ENCODE measurements around the gene PACSIN2. TPM values are rescaled to one million over a fixed set of nuclear protein-coding genes. Genes with fewer than 3 reads are reported as not detected.
"Not testable (repeated sequence)": the region's sequence is repeated elsewhere in the genome, so short reads cannot be mapped to it uniquely, and the experiment has no call there.

Gene PACSIN2
- total and polyA plus RNA-seq, 5 donors from 2014 or later: 27.5 to 60.8 (median 34.9) TPM

DNA sequence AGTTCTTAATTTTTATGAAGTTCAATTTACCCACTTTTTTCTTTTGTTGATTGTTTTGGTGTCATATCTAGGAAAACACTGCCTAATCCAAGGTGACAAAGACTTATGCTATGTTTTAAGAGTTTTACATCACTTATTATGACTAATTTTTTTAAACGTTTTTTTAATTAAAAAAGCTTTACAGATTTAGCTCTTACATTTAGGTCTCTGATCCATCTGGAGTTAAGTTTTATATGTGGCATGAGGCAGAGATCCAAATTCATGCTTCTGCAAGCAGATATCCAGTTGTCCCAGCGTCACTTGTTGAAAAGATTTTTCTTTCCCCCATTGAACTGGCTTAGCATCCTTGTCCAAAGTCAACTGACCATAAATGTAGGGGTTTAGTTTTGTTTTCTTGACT lies 72.6 kb downstream of the PACSIN2 start:
- H3K27ac Mint-ChIP-seq: no peak overlapping the region
- H3K27ac ChIP-seq (ENCODE audit: insufficient read depth, low read length, poor library complexity, severe bottlenecking): no peak overlapping the region
- no peaks in the 10 kb centered on the region for H3K27me3 ChIP-seq (ENCODE audit: control insufficient read depth, insufficient read depth, low read length)
- H3K27me3 Mint-ChIP-seq: no peaks in the 10 kb centered on the region
- H3K4me3 Mint-ChIP-seq: no peak overlapping the region
- H3K4me1 Mint-ChIP-seq: peaks cover 28 to 69% (median 48%) of the 10 kb centered on the region in 4 donors
- DNase-seq: no peak
- ATAC-seq (ENCODE audit: low read depth in 2 of 2): no peak
- H3K36me3 Mint-ChIP-seq: peaks cover 20% of the 10 kb centered on the region
- H3K36me3 ChIP-seq (ENCODE audit: control insufficient read depth, insufficient read depth, low read length): no peaks in the 10 kb centered on the region
- no peak overlapping the region for H3K4me3 ChIP-seq (ENCODE audit: low read depth, low read length)
- H3K9me3 Mint-ChIP-seq: no peaks in the 10 kb centered on the region
- no peaks in the 10 kb centered on the region for H3K9me3 ChIP-seq (ENCODE audit: control insufficient read depth in 2 of 2, low read length in 2 of 2)
- peaks cover 20% of the 10 kb centered on the region for H3K4me1 ChIP-seq (ENCODE audit: control insufficient read depth, insufficient read depth, low read length, poor library complexity, severe bottlenecking)

DNA sequence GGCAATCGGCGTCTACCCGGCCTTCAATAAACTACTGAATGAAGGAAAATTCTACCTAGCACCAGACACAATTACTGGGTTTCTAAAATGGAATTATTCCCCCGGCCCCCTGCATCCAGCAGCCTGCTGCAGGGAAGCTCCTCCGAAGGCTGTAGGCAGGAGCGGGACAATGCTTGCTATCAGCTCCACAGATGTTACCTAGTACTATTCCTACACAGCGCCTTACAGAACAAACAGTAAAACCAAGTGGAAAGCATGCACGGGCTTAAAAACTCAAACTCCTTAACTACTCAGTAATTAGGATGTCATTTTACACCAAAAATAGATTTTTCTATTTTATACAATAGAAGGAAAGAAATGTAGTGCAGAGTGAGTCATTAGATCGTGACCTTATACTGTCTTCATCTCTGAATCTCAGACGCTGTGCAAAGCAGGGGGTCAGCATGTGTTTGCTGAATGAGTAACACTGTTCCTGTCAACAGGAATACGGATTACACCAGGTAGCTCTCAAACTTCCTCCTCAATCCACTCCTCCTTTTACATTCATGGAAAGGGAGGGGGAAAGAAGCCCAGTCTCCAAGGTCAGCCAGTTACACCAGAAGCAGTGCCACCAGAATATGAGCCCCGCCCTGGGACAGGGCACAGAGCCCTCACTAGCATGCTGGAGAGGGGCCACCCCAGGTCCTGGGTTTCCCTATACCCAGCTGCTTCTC lies 74.9 kb downstream of the PACSIN2 start:
- H3K36me3 ChIP-seq (ENCODE audit: control insufficient read depth, insufficient read depth, low read length): no peaks in the 10 kb centered on the region
- no peaks in the 10 kb centered on the region for H3K27me3 ChIP-seq (ENCODE audit: control insufficient read depth, insufficient read depth, low read length)
- DNase-seq (no peak), ATAC-seq (ENCODE audit: low read depth in 2 of 2) (no peak)
- H3K27ac ChIP-seq (ENCODE audit: insufficient read depth, low read length, poor library complexity, severe bottlenecking): no peak overlapping the region
- H3K4me1 ChIP-seq (ENCODE audit: control insufficient read depth, insufficient read depth, low read length, poor library complexity, severe bottlenecking): peaks cover 18% of the 10 kb centered on the region
- H3K27ac Mint-ChIP-seq: peak overlapping the region in 2 of 3 donors; percentile 42 to 48
- H3K4me3 ChIP-seq (ENCODE audit: low read depth, low read length): no peak overlapping the region
- no peaks in the 10 kb centered on the region for H3K27me3 Mint-ChIP-seq
- H3K4me3 Mint-ChIP-seq: peak overlapping the region in 1 of 4 donors; percentile 14
- H3K9me3 ChIP-seq (ENCODE audit: control insufficient read depth in 2 of 2, low read length in 2 of 2): no peaks in the 10 kb centered on the region
- peaks cover 21 to 64% (median 40%) of the 10 kb centered on the region in 4 donors for H3K4me1 Mint-ChIP-seq
- no peaks in the 10 kb centered on the region for H3K9me3 Mint-ChIP-seq
- peaks cover 11% of the 10 kb centered on the region for H3K36me3 Mint-ChIP-seq

DNA sequence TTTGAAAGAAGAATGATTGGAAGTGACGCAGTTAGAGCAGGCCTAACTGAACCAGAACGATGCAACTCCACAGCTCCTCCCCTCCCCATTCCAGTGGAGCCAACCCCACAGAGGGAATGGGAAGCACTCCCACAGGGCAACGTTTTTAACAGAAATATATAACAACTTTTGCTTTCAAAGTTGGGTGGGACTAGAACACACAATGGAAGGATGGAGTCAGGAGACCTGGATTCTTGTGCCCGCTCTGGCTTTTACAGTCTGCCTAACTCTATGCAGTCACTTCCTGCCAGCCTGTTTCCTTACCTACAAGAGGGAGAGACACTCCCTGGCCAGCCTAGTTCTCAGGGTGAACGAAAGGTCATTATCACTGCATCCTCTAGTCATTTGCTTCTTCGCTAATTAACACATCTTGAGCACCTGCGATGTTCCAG lies 75.5 kb downstream of the PACSIN2 start:
- peaks cover 11% of the 10 kb centered on the region for H3K36me3 Mint-ChIP-seq
- peak overlapping the region in 1 of 4 donors; percentile 14 for H3K4me3 Mint-ChIP-seq
- no peaks in the 10 kb centered on the region for H3K9me3 ChIP-seq (ENCODE audit: control insufficient read depth in 2 of 2, low read length in 2 of 2)
- peak in 1 of 3 donors; percentile 38 for DNase-seq
- no peaks in the 10 kb centered on the region for H3K36me3 ChIP-seq (ENCODE audit: control insufficient read depth, insufficient read depth, low read length)
- peak overlapping the region in 2 of 3 donors; percentile 48 to 55 for H3K27ac Mint-ChIP-seq
- no peak overlapping the region for H3K27ac ChIP-seq (ENCODE audit: insufficient read depth, low read length, poor library complexity, severe bottlenecking)
- H3K4me1 ChIP-seq (ENCODE audit: control insufficient read depth, insufficient read depth, low read length, poor library complexity, severe bottlenecking): peaks cover 21% of the 10 kb centered on the region
- ATAC-seq (ENCODE audit: low read depth in 2 of 2): no peak
- peaks cover 24 to 69% (median 44%) of the 10 kb centered on the region in 4 donors for H3K4me1 Mint-ChIP-seq
- H3K27me3 Mint-ChIP-seq: no peaks in the 10 kb centered on the region
- no peak overlapping the region for H3K4me3 ChIP-seq (ENCODE audit: low read depth, low read length)
- no peaks in the 10 kb centered on the region for H3K9me3 Mint-ChIP-seq
- no peaks in the 10 kb centered on the region for H3K27me3 ChIP-seq (ENCODE audit: control insufficient read depth, insufficient read depth, low read length)

DNA sequence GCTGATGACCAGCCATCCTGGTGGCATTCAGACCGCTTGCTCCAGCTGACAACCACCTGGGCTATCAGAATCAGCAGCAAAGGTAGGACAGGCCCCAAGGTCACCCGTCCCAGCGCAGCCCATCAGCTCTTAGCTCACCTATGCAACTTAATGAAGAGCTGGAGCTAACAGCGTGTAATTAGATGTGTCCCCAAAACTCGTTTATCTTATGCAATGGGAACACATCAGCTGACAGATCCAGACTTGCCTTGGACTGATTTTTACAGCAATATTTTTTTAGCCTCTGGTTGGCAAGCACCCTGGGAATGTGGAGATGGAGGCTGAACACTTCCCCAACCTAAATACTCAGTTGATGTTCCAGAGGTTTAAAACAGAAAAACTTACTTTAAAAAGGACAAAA lies 76.0 kb downstream of the PACSIN2 start:
- no peaks in the 10 kb centered on the region for H3K9me3 Mint-ChIP-seq
- Histone ChIP-seq H3K4me1 (ENCODE audit: control insufficient read depth, insufficient read depth, low read length, poor library complexity, severe bottlenecking) (peaks cover 26% of the 10 kb centered on the region), H3K36me3 (ENCODE audit: control insufficient read depth, insufficient read depth, low read length) (no peaks in the 10 kb centered on the region), H3K27me3 (ENCODE audit: control insufficient read depth, insufficient read depth, low read length) (no peaks in the 10 kb centered on the region), H3K9me3 (ENCODE audit: control insufficient read depth in 2 of 2, low read length in 2 of 2) (no peaks in the 10 kb centered on the region), H3K4me3 (ENCODE audit: low read depth, low read length) (no peak overlapping the region), H3K27ac (ENCODE audit: insufficient read depth, low read length, poor library complexity, severe bottlenecking) (no peak overlapping the region)
- ATAC-seq (ENCODE audit: low read depth in 2 of 2): no peak
- no peak overlapping the region for H3K4me3 Mint-ChIP-seq
- H3K27me3 Mint-ChIP-seq: no peaks in the 10 kb centered on the region
- H3K4me1 Mint-ChIP-seq: peaks cover 26 to 74% (median 49%) of the 10 kb centered on the region in 4 donors
- peak overlapping the region in 1 of 3 donors; percentile 65 for H3K27ac Mint-ChIP-seq
- peaks cover 11% of the 10 kb centered on the region for H3K36me3 Mint-ChIP-seq
- no peak for DNase-seq

DNA sequence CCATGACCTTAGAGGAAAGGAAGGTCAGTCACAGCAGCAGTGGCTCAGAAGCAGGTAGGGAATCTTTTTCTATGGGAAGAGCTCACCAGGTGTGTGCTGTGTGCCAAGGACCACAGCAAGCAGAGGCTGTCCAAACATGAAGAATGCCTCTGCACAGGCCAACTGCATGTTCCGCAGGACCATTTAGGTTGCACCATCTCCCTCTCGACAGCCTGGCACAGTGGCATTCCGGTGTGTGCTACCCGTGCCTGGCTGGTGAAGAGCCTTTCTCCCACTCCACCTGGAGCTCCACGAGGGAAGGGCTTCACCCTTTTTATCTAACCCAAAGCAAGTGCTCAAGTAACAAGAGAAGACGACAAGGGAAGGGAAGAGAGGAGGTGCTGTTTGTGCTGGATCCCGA lies 76.5 kb downstream of the PACSIN2 start:
- H3K4me1 Mint-ChIP-seq: peaks cover 26 to 79% (median 54%) of the 10 kb centered on the region in 4 donors
- H3K4me1 ChIP-seq (ENCODE audit: control insufficient read depth, insufficient read depth, low read length, poor library complexity, severe bottlenecking): peaks cover 31% of the 10 kb centered on the region
- ATAC-seq (ENCODE audit: low read depth in 2 of 2) (no peak), DNase-seq (no peak)
- no peaks in the 10 kb centered on the region for H3K36me3 ChIP-seq (ENCODE audit: control insufficient read depth, insufficient read depth, low read length)
- no peaks in the 10 kb centered on the region for H3K27me3 Mint-ChIP-seq
- H3K27me3 ChIP-seq (ENCODE audit: control insufficient read depth, insufficient read depth, low read length): no peaks in the 10 kb centered on the region
- no peak overlapping the region for H3K4me3 ChIP-seq (ENCODE audit: low read depth, low read length)
- H3K27ac ChIP-seq (ENCODE audit: insufficient read depth, low read length, poor library complexity, severe bottlenecking): no peak overlapping the region
- peaks cover 9% of the 10 kb centered on the region for H3K36me3 Mint-ChIP-seq
- peak overlapping the region in 2 of 3 donors; percentile 65 to 74 for H3K27ac Mint-ChIP-seq
- H3K9me3 Mint-ChIP-seq: no peaks in the 10 kb centered on the region
- no peak overlapping the region for H3K4me3 Mint-ChIP-seq
- H3K9me3 ChIP-seq (ENCODE audit: control insufficient read depth in 2 of 2, low read length in 2 of 2): no peaks in the 10 kb centered on the region

DNA sequence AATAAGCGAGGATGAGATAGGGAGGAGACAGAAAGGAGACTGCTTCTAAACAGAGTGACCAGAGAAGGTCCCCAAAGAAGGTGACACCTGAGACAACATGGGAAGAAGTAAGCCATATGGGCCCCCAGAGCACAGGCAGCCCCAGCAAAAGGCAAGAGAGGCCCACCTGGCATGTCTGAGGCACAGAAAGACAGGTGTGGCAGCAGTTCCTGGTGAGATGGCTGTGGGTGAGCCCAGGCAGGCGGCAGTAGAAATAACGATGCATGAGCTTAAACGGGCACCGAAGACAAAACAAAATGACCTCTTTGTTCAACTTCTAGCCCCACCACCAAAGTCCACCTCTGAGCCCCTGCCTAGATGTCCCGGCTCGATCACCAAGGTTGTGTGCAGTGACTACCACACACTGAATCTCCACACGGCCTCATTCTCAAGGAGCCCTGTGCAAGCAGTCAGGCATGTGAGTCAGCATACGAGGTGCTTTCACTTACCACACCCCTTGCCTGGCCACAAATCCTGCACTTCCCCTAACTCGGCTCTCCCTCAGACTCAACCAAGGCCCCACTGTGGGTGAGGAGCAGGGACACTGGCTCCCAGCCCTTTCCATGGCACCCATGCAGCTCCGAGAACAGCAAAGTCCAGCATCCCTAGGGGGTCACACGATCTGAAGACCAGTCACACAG lies 77.6 kb downstream of the PACSIN2 start:
- Histone ChIP-seq H3K36me3 (ENCODE audit: control insufficient read depth, insufficient read depth, low read length) (no peaks in the 10 kb centered on the region), H3K27ac (ENCODE audit: insufficient read depth, low read length, poor library complexity, severe bottlenecking) (no peak overlapping the region), H3K9me3 (ENCODE audit: control insufficient read depth in 2 of 2, low read length in 2 of 2) (no peaks in the 10 kb centered on the region), H3K4me1 (ENCODE audit: control insufficient read depth, insufficient read depth, low read length, poor library complexity, severe bottlenecking) (peaks cover 36% of the 10 kb centered on the region), H3K27me3 (ENCODE audit: control insufficient read depth, insufficient read depth, low read length) (no peaks in the 10 kb centered on the region), H3K4me3 (ENCODE audit: low read depth, low read length) (no peak overlapping the region)
- H3K27me3 Mint-ChIP-seq: no peaks in the 10 kb centered on the region
- DNase-seq: peak in 1 of 3 donors; percentile 60
- peak overlapping the region in 2 of 4 donors; percentile 51 to 59 for H3K4me3 Mint-ChIP-seq
- peak overlapping the region; percentile 35 to 72 (median 52) for H3K27ac Mint-ChIP-seq
- H3K4me1 Mint-ChIP-seq: peaks cover 26 to 85% (median 61%) of the 10 kb centered on the region in 4 donors
- no peaks in the 10 kb centered on the region for H3K9me3 Mint-ChIP-seq
- peak; percentile 64 to 69 for ATAC-seq (ENCODE audit: low read depth in 2 of 2)
- H3K36me3 Mint-ChIP-seq: peaks cover 7% of the 10 kb centered on the region

DNA sequence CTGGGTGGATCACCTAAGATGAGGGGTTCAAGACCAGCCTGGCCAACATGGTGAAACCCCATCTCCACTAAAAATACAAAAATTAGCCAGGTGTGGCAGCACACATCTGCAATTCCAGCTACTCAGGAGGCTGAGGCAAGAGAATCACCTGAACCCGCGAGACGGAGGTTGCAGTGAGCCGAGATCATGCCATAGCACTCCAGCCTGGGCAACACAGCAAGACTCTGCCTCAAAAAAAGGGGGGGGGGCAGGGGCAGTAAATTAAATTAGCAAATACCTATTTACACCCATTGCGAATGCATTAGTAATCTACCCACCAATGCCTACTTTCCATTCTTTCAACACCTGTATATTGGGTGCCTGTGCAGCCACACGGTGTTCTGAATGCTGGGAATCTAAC lies 78.3 kb downstream of the PACSIN2 start:
- peaks cover 36% of the 10 kb centered on the region for H3K4me1 ChIP-seq (ENCODE audit: control insufficient read depth, insufficient read depth, low read length, poor library complexity, severe bottlenecking)
- H3K36me3 ChIP-seq (ENCODE audit: control insufficient read depth, insufficient read depth, low read length); H3K27ac ChIP-seq (ENCODE audit: insufficient read depth, low read length, poor library complexity, severe bottlenecking); H3K27me3 ChIP-seq (ENCODE audit: control insufficient read depth, insufficient read depth, low read length); H3K9me3 Mint-ChIP-seq; H3K27me3 Mint-ChIP-seq; DNase-seq; H3K9me3 ChIP-seq (ENCODE audit: control insufficient read depth in 2 of 2, low read length in 2 of 2); ATAC-seq (ENCODE audit: low read depth in 2 of 2); H3K4me3 ChIP-seq (ENCODE audit: low read depth, low read length); H3K4me3 Mint-ChIP-seq: not testable (repeated sequence)
- Mint-ChIP-seq H3K4me1 (peaks cover 29 to 91% (median 66%) of the 10 kb centered on the region in 4 donors), H3K36me3 (peaks cover 12% of the 10 kb centered on the region), H3K27ac (peak overlapping the region in 2 of 3 donors; percentile 35 to 72)
